ENCODE results near the gene KIFBP. TPM values are rescaled to one million over a fixed set of nuclear protein-coding genes. Genes with fewer than 3 reads are reported as not detected.

The KIFBP gene
- total and polyA plus RNA-seq, 2 of the 13 experiments (the other 11 are each of a cell fraction or from before 2014, with no cell fraction given), result 13.0 to 21.9 TPM

DNA sequence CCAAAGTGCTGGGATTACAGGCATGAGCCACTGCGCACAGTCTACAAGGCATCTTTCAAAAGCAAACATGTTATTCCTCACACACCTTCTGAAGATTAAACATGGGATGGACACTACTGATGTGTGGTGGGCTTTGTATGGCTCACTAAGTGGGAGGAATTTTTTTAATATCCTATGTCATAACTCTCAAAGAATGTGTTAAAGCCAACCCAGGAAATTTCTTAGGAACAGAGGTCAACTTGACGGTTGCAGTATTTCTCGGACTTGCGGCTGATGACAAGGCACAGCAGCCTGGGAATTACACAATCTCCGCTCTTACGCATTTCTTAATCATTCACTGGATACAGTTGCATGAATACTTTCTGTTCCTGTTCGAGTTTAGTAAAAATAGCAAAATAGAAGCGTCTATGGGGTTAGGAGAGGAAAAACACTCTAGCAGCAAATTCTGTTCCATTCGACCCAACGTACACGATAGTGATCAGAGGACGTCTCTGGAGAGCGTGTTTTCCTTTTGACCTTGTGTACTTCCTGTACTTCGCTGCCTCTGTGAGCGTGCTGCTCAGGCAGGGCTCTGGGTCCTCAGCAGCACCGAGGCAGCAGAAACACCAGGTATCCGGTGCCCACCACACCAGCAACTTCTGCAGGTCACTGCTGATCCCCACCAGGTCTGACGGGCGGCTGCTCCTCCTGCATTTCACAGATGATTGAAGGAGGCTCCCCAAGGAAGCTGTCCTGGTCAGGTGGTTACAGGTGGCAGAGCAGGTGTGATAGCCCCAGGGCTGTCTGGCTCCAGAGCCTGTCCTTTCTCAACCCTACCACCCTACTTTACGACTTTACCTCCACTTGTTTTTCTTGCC, 72.9 kb downstream of the KIFBP start (continued):
- TF ChIP-seq AGO1 (IDR thresholded peaks at IDR 0.05; ENCODE audit: low read depth, low read length, poor library complexity, severe bottlenecking) (no peak), IRX3 (CRISPR knock-in tag; IDR thresholded peaks at IDR 0.05; ENCODE audit: borderline replicate concordance, low read depth) (no peak), ZNF331 (CRISPR knock-in tag; IDR thresholded peaks at IDR 0.05) (no peak), ZNF432 (CRISPR knock-in tag; IDR thresholded peaks at IDR 0.05; ENCODE audit: borderline replicate concordance) (no peak), GFI1 (CRISPR knock-in tag; IDR thresholded peaks at IDR 0.05; ENCODE audit: borderline replicate concordance) (no peak), SNRNP70 (IDR thresholded peaks at IDR 0.05; ENCODE audit: low read depth, low read length) (no peak), EHMT2 (IDR thresholded peaks at IDR 0.05; ENCODE audit: borderline replicate concordance, low read depth, low read length) (no peak), SIN3B (IDR thresholded peaks at IDR 0.05; ENCODE audit: low read length) (no peak), ZEB1 (IDR thresholded peaks at IDR 0.05; ENCODE audit: insufficient replicate concordance, low read depth) (no peak), KAT7 (CRISPR knock-in tag; IDR thresholded peaks at IDR 0.05; ENCODE audit: borderline replicate concordance) (no peak), NCOA2 (CRISPR knock-in tag; IDR thresholded peaks at IDR 0.05) (no peak), TBX3 (IDR thresholded peaks at IDR 0.05; ENCODE audit: borderline replicate concordance) (no peak), FOXA1 (IDR thresholded peaks at IDR 0.05) (no peak), FOXA1 (CRISPR knock-in tag; IDR thresholded peaks at IDR 0.05) (peak; percentile 52; the same call in 1 of the 2 replicates), HOXA9 (CRISPR knock-in tag; IDR thresholded peaks at IDR 0.05; ENCODE audit: borderline replicate concordance) (no peak)
- TF ChIP-seq, protein P1, sequence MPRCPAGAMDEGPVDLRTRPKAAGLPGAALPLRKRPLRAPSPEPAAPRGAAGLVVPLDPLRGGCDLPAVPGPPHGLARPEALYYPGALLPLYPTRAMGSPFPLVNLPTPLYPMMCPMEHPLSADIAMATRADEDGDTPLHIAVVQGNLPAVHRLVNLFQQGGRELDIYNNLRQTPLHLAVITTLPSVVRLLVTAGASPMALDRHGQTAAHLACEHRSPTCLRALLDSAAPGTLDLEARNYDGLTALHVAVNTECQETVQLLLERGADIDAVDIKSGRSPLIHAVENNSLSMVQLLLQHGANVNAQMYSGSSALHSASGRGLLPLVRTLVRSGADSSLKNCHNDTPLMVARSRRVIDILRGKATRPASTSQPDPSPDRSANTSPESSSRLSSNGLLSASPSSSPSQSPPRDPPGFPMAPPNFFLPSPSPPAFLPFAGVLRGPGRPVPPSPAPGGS (CRISPR knock-in tag; IDR thresholded peaks at IDR 0.05), result no peak
- TF ChIP-seq, protein P2, sequence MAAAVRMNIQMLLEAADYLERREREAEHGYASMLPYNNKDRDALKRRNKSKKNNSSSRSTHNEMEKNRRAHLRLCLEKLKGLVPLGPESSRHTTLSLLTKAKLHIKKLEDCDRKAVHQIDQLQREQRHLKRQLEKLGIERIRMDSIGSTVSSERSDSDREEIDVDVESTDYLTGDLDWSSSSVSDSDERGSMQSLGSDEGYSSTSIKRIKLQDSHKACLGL (CRISPR knock-in tag; IDR thresholded peaks at IDR 0.05), result no peak
- TF ChIP-seq, protein P3, sequence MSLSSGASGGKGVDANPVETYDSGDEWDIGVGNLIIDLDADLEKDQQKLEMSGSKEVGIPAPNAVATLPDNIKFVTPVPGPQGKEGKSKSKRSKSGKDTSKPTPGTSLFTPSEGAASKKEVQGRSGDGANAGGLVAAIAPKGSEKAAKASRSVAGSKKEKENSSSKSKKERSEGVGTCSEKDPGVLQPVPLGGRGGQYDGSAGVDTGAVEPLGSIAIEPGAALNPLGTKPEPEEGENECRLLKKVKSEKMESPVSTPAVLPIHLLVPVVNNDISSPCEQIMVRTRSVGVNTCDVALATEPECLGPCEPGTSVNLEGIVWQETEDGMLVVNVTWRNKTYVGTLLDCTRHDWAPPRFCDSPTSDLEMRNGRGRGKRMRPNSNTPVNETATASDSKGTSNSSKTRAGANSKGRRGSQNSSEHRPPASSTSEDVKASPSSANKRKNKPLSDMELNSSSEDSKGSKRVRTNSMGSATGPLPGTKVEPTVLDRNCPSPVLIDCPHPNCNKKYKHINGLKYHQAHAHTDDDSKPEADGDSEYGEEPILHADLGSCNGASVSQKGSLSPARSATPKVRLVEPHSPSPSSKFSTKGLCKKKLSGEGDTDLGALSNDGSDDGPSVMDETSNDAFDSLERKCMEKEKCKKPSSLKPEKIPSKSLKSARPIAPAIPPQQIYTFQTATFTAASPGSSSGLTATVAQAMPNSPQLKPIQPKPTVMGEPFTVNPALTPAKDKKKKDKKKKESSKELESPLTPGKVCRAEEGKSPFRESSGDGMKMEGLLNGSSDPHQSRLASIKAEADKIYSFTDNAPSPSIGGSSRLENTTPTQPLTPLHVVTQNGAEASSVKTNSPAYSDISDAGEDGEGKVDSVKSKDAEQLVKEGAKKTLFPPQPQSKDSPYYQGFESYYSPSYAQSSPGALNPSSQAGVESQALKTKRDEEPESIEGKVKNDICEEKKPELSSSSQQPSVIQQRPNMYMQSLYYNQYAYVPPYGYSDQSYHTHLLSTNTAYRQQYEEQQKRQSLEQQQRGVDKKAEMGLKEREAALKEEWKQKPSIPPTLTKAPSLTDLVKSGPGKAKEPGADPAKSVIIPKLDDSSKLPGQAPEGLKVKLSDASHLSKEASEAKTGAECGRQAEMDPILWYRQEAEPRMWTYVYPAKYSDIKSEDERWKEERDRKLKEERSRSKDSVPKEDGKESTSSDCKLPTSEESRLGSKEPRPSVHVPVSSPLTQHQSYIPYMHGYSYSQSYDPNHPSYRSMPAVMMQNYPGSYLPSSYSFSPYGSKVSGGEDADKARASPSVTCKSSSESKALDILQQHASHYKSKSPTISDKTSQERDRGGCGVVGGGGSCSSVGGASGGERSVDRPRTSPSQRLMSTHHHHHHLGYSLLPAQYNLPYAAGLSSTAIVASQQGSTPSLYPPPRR (CRISPR knock-in tag; IDR thresholded peaks at IDR 0.05; ENCODE audit: borderline replicate concordance), result no peak
- TF ChIP-seq, protein P4, sequence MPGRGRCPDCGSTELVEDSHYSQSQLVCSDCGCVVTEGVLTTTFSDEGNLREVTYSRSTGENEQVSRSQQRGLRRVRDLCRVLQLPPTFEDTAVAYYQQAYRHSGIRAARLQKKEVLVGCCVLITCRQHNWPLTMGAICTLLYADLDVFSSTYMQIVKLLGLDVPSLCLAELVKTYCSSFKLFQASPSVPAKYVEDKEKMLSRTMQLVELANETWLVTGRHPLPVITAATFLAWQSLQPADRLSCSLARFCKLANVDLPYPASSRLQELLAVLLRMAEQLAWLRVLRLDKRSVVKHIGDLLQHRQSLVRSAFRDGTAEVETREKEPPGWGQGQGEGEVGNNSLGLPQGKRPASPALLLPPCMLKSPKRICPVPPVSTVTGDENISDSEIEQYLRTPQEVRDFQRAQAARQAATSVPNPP (CRISPR knock-in tag; IDR thresholded peaks at IDR 0.05), result no peak
- TF ChIP-seq, protein P5, sequence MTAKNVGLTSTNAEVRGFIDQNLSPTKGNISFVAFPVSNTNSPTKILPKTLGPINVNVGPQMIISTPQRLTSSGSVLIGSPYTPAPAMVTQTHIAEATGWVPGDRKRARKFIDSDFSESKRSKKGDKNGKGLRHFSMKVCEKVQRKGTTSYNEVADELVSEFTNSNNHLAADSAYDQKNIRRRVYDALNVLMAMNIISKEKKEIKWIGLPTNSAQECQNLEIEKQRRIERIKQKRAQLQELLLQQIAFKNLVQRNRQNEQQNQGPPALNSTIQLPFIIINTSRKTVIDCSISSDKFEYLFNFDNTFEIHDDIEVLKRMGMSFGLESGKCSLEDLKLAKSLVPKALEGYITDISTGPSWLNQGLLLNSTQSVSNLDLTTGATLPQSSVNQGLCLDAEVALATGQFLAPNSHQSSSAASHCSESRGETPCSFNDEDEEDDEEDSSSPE (CRISPR knock-in tag; IDR thresholded peaks at IDR 0.05), result 0 out of 2 replicates have a peak, but pooled peaks have one; percentile 14
